Epithelial cell of proximal tubule (primary cell): ENCODE measurements around the gene HSD17B1. TPM values are rescaled to one million over a fixed set of nuclear protein-coding genes. Genes with fewer than 3 reads are reported as not detected.

ENCODE experiments used
- DNase-seq: peaks from one replicate; pipeline ENCODE4 v3.0.0-alpha.2; 2011; ENCODE audit warnings: low read depth
- H3K4me3 ChIP-seq: 2 replicates; pipeline ENCODE4 v1.5.1; 2011; ENCODE audit warnings: low read depth, mild to moderate bottlenecking, low read length
- total RNA-seq: library from RNA; depleted of rRNA; stranded (reverse); fragments of >200 nt; gene quantifications from 2 replicates; pipeline ENCODE4 v1.2.3, GENCODE V29; 2015
- TF ChIP-seq, protein P1 (sequence below): conservative IDR thresholded peaks from 2 replicates; pipeline ENCODE4 v1.5.1; 2012; ENCODE audit warnings: low read depth, mild to moderate bottlenecking, low read length

HSD17B1 gene
- total RNA-seq, 1 donor from 2014 or later, result 0.75 TPM

DNA sequence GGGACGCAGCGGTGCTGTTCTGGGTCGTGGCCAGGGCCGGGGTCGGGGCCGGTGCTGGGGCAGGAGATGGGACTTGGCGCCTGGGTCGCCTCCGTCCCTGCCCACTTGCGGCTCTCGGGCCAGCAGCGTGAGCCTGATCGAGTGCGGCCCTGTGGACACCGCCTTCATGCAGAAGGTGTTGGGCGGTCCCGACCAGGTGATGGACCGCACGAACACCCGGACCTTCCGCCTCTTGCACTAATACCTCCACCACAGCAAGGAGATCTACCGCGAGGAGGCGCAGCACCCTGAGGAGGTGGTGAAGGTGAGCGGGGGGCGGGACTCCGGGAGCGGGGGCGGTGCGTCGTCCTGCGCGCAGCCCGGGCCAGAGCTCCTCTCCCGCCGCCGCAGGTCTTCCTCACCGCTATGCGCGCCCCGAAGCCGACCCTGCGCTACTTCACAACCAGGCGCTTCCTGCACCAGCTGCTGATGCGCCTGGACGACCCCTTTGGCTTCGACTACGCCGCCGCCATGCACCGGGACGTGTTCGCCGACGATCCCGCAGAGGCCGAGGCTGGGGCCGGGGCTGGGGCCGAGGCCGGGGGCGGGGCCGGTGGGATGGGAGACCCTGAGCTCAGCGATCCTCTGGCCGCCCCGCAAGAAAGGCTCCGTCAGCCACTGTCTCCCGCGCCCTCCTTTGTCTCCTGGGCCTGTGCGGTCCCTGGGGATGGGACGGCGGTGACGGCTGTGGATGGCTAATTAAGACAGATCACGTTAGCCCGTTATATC, 4.5 kb upstream of the HSD17B1 start:
- no peak for DNase-seq
- peak overlapping the region; percentile 61 for H3K4me3 ChIP-seq
- TF ChIP-seq, protein P1, sequence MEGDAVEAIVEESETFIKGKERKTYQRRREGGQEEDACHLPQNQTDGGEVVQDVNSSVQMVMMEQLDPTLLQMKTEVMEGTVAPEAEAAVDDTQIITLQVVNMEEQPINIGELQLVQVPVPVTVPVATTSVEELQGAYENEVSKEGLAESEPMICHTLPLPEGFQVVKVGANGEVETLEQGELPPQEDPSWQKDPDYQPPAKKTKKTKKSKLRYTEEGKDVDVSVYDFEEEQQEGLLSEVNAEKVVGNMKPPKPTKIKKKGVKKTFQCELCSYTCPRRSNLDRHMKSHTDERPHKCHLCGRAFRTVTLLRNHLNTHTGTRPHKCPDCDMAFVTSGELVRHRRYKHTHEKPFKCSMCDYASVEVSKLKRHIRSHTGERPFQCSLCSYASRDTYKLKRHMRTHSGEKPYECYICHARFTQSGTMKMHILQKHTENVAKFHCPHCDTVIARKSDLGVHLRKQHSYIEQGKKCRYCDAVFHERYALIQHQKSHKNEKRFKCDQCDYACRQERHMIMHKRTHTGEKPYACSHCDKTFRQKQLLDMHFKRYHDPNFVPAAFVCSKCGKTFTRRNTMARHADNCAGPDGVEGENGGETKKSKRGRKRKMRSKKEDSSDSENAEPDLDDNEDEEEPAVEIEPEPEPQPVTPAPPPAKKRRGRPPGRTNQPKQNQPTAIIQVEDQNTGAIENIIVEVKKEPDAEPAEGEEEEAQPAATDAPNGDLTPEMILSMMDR, result peak; percentile 69

GRCh38 chr17:42548993-42549755, 3.5 kb upstream of the HSD17B1 start:
- TF ChIP-seq, protein P1, result no peak
- peak overlapping the region; percentile 61 for H3K4me3 ChIP-seq
- no peak for DNase-seq

- peak overlapping the region; percentile 86 for H3K4me3 ChIP-seq
- DNase-seq, result no peak
- TF ChIP-seq, protein P1, result no peak
Observed at GRCh38 chr17:42553161-42553818, 567 bp downstream of the HSD17B1 start.

DNA sequence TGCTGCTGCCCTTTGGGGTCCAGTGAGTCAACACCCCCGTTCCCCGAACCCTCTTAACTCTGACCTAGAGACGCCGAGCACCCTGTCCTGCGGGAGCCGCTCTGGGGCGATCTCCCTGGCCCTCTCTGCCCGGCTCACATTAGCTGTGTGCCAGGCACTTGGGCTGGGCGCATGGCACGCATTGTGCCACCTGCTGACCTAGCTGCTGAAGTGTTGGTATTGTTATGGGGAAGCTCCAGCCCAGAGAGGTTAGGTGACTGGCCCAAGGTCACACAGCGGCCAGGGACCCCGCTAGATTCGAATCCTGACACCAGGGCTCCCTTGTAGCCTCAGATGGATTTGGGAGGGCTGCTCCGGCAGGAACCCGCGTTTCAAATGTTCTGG, 1.1 kb downstream of the HSD17B1 start:
- TF ChIP-seq, protein P1, result peak; percentile 10
- DNase-seq, result no peak
- H3K4me3 ChIP-seq, result peak overlapping the region; percentile 86

GRCh38 chr17:42554250-42555121, 1.8 kb downstream of the HSD17B1 start:
- H3K4me3 ChIP-seq, result peak overlapping the region; percentile 86
- no peak for DNase-seq
- TF ChIP-seq, protein P1, result no peak

- no peak for DNase-seq
- H3K4me3 ChIP-seq, result peak overlapping the region; percentile 86
- TF ChIP-seq, protein P1, result no peak
Observed at GRCh38 chr17:42555122-42555622, 2.4 kb downstream of the HSD17B1 start.
